Nephron progenitor cell (in vitro differentiated cells): ENCODE results near the gene MAP3K5.
"Not testable (repeated sequence)": the region's sequence is repeated elsewhere in the genome, so short reads cannot be mapped to it uniquely, and the experiment has no call there.

ENCODE experiments used
- DNase-seq: peaks from one replicate; pipeline ENCODE4 v3.0.0; 2021
- H3K27ac Mint-ChIP-seq: 2 replicates; pipeline ENCODE4 v1.8.0; 2021; ENCODE audit warnings: mild to moderate bottlenecking, moderate library complexity, mixed read lengths
- H3K27me3 Mint-ChIP-seq: 2 replicates; pipeline ENCODE4 v1.8.0; 2021; ENCODE audit warnings: mild to moderate bottlenecking, low read depth, mixed read lengths; ENCODE audit not compliant: poor library complexity
- H3K36me3 Mint-ChIP-seq: 2 replicates; pipeline ENCODE4 v1.8.0; 2021; ENCODE audit warnings: low read depth, mixed read lengths
- H3K4me1 Mint-ChIP-seq: 2 replicates; pipeline ENCODE4 v1.8.0; 2021; ENCODE audit warnings: mixed read lengths
- H3K4me3 Mint-ChIP-seq: 2 replicates; pipeline ENCODE4 v1.8.0; 2021; ENCODE audit warnings: mild to moderate bottlenecking, moderate library complexity, mixed read lengths
- H3K9me3 Mint-ChIP-seq: 2 replicates; pipeline ENCODE4 v1.8.0; 2021; ENCODE audit warnings: mild to moderate bottlenecking, moderate library complexity, mixed read lengths
- TF ChIP-seq, protein P1 (sequence below): fragments of 200-600 bp; sonication (generic); IDR thresholded peaks from 2 replicates; pipeline ENCODE4 v1.5.0; 2021; ENCODE audit warnings: antibody characterized with exemption

The MAP3K5 gene

DNA sequence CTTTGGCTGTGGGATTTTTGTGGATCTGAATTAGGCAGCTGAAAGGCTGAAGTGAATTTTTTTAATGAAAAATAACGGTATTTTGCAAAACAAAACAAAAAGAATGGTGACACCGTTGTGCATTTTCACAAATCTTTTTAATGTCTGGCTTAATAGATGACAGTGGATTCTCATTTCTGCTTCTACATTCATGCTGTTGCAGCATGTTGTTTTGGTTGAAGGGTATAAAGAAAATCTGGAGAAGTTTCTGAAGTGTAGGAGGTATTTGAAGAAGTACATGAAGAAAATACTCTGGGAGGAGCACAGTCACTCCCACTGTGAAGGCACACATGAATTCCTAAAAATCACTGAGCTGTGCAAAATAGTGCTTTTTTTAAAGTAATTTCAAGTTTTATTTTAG, 3.1 kb upstream of the MAP3K5 start:
- Mint-ChIP-seq H3K9me3 (peaks cover 12% of the 10 kb centered on the region), H3K27ac (no peak overlapping the region), H3K4me3 (no peak overlapping the region), H3K36me3 (no peaks in the 10 kb centered on the region), H3K4me1 (peaks cover 11% of the 10 kb centered on the region), H3K27me3 (peaks cover 50% of the 10 kb centered on the region)
- DNase-seq: no peak
- TF ChIP-seq, protein P1, sequence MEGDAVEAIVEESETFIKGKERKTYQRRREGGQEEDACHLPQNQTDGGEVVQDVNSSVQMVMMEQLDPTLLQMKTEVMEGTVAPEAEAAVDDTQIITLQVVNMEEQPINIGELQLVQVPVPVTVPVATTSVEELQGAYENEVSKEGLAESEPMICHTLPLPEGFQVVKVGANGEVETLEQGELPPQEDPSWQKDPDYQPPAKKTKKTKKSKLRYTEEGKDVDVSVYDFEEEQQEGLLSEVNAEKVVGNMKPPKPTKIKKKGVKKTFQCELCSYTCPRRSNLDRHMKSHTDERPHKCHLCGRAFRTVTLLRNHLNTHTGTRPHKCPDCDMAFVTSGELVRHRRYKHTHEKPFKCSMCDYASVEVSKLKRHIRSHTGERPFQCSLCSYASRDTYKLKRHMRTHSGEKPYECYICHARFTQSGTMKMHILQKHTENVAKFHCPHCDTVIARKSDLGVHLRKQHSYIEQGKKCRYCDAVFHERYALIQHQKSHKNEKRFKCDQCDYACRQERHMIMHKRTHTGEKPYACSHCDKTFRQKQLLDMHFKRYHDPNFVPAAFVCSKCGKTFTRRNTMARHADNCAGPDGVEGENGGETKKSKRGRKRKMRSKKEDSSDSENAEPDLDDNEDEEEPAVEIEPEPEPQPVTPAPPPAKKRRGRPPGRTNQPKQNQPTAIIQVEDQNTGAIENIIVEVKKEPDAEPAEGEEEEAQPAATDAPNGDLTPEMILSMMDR: no peak

DNA sequence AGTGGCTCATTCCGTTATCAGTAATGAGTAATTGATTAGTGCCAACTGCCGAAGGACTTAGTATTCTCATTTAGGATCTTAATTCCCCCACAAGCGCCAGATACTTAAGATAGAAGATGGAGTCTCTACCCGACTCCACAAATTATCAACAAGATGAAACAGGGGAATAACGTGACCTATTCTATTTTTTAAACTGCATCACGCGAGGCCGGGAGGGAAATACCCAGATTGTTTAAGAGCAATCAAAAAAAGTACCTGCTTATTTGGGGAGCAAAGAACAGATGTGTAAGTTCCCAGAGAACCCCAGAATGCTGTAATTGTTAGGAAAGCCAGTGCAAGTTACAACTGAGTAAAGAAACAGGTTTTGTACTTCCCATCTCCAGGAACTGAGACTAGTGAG, 1.1 kb upstream of the MAP3K5 start:
- Mint-ChIP-seq H3K27ac (no peak overlapping the region), H3K36me3 (no peaks in the 10 kb centered on the region), H3K9me3 (peaks cover 10% of the 10 kb centered on the region), H3K27me3 (peaks cover 68% of the 10 kb centered on the region), H3K4me1 (peaks cover 11% of the 10 kb centered on the region), H3K4me3 (peak overlapping the region; percentile 90)
- TF ChIP-seq, protein P1: no peak
- no peak for DNase-seq

DNA sequence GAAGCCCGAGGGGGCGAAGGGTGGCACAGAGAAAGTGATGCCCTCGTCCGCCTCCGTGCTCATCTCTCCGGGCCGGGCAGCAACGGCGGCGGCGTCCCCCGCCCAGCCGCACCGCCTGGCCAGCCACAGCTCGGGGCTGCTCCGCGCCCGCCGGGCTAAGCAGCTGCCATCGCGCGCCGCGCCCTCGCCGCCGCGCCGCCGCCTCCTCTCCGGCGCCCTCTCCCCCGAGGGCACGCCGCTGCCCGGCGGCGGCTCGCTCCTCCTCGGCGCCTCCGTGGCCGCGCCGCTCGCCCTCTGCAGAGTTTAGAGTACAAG, 225 bp downstream of the MAP3K5 start:
- peaks cover 73% of the 10 kb centered on the region for H3K27me3 Mint-ChIP-seq
- H3K36me3 Mint-ChIP-seq: no peaks in the 10 kb centered on the region
- TF ChIP-seq, protein P1: no peak
- H3K4me1 Mint-ChIP-seq: peaks cover 11% of the 10 kb centered on the region
- H3K9me3 Mint-ChIP-seq: peaks cover 4% of the 10 kb centered on the region
- peak overlapping the region; percentile 48 for H3K4me3 Mint-ChIP-seq
- DNase-seq: no peak
- H3K27ac Mint-ChIP-seq: no peak overlapping the region

DNA sequence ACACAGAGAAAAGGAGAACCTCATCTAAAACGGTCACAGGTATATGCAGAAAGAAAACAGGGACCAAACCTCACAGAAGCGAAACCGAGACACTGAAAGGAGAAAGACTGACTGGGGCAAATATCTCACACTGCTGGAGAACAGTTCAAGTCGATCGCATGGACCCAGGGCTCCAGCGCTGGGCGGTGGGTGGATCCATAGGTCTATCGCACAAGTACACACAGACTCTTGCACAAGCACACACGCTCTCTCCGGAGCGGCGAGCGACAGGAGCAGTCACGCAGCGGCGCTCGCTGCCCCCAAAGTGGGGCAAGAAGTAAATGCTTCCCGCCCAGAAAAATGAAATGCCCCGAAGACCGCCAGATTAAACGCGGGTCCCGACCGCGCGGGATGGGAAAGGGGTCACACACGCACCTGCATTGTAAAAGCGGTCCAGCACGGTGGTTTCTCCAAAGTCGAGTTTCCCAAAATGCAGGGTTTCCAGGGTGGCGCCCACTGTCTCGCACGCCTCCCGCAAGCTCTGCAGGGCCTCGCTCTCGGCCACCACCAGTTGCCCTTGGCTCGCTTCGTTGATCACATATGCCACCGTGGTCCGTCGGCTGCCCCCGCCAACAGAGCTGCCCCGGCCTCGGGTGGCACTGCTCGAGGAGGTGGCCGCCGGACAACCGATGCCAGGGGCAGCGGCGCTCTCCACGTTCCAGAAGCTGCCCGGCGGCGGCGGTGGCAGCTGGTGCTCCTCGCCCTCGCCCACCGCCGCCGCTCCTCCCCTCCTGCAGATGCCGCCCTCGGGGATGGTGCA, 782 bp downstream of the MAP3K5 start:
- H3K4me1 Mint-ChIP-seq: peaks cover 11% of the 10 kb centered on the region
- no peak overlapping the region for H3K27ac Mint-ChIP-seq
- TF ChIP-seq, protein P1: no peak
- peak overlapping the region; percentile 84 for H3K4me3 Mint-ChIP-seq
- peak; percentile 21 for DNase-seq
- no peaks in the 10 kb centered on the region for H3K9me3 Mint-ChIP-seq
- H3K36me3 Mint-ChIP-seq: no peaks in the 10 kb centered on the region
- peaks cover 73% of the 10 kb centered on the region for H3K27me3 Mint-ChIP-seq

DNA sequence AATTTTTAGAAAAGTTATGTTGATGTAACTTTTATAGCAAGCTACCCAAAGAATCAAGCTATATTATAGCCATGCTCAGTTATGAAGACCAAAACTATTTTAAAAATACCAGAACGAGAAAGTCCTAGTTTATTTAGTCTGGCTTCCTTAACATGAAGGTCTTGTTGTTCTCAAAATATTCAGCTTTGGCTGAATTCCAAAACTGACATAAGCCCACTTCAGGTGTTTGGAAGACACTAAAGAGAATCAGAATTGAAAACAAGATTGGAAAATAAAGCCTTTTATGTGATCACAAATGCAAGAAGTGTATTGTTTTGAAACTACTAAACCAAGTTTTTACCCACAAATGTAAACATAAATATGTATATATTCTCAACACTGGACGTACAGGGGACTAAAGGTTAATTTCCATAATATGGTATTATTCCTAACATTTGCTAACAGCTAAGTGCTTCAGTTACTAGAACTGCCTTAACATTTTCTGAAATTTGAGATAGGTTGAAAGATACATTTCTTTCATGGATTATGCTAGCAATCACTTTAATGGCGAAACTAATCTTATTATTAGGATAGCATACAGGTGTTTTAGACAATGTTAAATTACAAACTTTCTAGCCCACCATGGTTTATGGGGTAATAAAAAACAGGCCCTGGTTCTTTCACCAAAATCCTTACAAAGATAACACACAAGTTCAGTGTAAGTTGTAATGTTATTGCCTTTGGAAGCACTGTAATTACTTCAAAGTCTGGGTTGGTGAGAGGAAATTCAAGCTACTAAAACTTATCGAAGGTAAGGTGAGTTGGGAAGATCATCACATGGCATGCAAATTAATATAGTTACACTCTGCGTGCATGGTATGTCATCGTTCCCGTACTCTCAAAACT, 1.6 kb downstream of the MAP3K5 start:
- TF ChIP-seq, protein P1: no peak
- Mint-ChIP-seq H3K27ac (no peak overlapping the region), H3K36me3 (no peaks in the 10 kb centered on the region), H3K4me1 (peaks cover 11% of the 10 kb centered on the region), H3K9me3 (no peaks in the 10 kb centered on the region), H3K4me3 (peak overlapping the region; percentile 84), H3K27me3 (peaks cover 76% of the 10 kb centered on the region)
- no peak for DNase-seq

DNA sequence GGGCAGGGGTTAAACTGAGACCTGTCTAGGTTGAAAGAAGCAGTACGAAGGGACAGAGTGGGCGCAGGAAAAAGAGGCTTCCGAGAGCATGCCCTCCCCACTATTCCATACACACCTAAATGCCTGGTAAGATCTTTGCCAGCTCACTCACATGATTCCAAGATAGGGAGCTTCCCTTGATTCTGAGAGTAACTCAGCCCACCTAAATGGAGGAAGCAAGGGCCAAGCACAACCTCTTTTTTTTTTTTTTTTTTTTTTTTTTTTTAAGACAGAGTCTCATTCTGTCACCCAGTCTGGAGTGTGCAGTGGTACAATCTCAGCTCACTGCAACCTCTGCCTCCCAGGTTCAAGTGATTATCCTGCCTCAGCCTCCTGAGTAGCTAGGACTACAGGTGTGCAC, 2.8 kb downstream of the MAP3K5 start:
- Mint-ChIP-seq H3K4me1 (peaks cover 11% of the 10 kb centered on the region), H3K27me3 (peaks cover 74% of the 10 kb centered on the region)
- DNase-seq, H3K27ac Mint-ChIP-seq, H3K36me3 Mint-ChIP-seq, H3K4me3 Mint-ChIP-seq, H3K9me3 Mint-ChIP-seq: not testable (repeated sequence)
